Measurements from ENCODE around the gene PRSS48. TPM values are rescaled to one million over a fixed set of nuclear protein-coding genes. Genes with fewer than 3 reads are reported as not detected.

Gene PRSS48
- polyA plus RNA-seq, 1 donor from 2014 or later, result not detected

- Histone ChIP-seq H3K79me2 (replicated peaks; ENCODE audit: insufficient read depth, low read length) (no peaks in the 10 kb centered on the region), H3F3A (ENCODE audit: insufficient read depth, low read length, poor library complexity, severe bottlenecking) (no peaks in the 10 kb centered on the region), H3K36me3 (ENCODE audit: insufficient read depth, low read length) (no peaks in the 10 kb centered on the region), H3K27me3 (ENCODE audit: insufficient read depth, low read depth, low read length) (no peaks in the 10 kb centered on the region), H3K27ac (ENCODE audit: low read length) (no peak overlapping the region), H2AFZ (ENCODE audit: low read depth, low read length) (no peak overlapping the region), H3K4me3 (ENCODE audit: low read length) (no peak overlapping the region), H3K9me2 (ENCODE audit: insufficient read depth, low read length) (no peaks in the 10 kb centered on the region), H3K4me2 (ENCODE audit: low read length) (no peak overlapping the region), H4K20me1 (ENCODE audit: insufficient read depth) (no peaks in the 10 kb centered on the region), H3K9me3 (ENCODE audit: low read length) (no peaks in the 10 kb centered on the region), H3K9ac (ENCODE audit: low read length) (no peak overlapping the region)
- TF ChIP-seq REST (IDR thresholded peaks at IDR 0.05; ENCODE audit: borderline replicate concordance) (no peak), SMC3 (conservative IDR thresholded peaks at IDR 0.05; ENCODE audit: poor library complexity) (no peak), EZH2 (IDR thresholded peaks at IDR 0.05; ENCODE audit: borderline replicate concordance, insufficient read depth, low read length, poor library complexity, severe bottlenecking) (no peak), MXI1 (conservative IDR thresholded peaks at IDR 0.05; ENCODE audit: poor library complexity, severe bottlenecking) (no peak)
Observed at GRCh38 chr4:151314010-151314355, 37.0 kb downstream of the PRSS48 start.

GRCh38 chr4:151314479-151314878 lies 37.5 kb downstream of the PRSS48 start:
- Histone ChIP-seq H3K27me3 (ENCODE audit: insufficient read depth, low read depth, low read length) (no peaks in the 10 kb centered on the region), H3K9me2 (ENCODE audit: insufficient read depth, low read length) (no peaks in the 10 kb centered on the region), H3K9ac (ENCODE audit: low read length) (no peak overlapping the region), H3K79me2 (replicated peaks; ENCODE audit: insufficient read depth, low read length) (no peaks in the 10 kb centered on the region), H2AFZ (ENCODE audit: low read depth, low read length) (no peak overlapping the region), H3K4me3 (ENCODE audit: low read length) (no peak overlapping the region), H3K27ac (ENCODE audit: low read length) (no peak overlapping the region), H3K4me2 (ENCODE audit: low read length) (no peak overlapping the region), H3F3A (ENCODE audit: insufficient read depth, low read length, poor library complexity, severe bottlenecking) (no peaks in the 10 kb centered on the region), H3K9me3 (ENCODE audit: low read length) (no peaks in the 10 kb centered on the region), H4K20me1 (ENCODE audit: insufficient read depth) (no peaks in the 10 kb centered on the region), H3K36me3 (ENCODE audit: insufficient read depth, low read length) (no peaks in the 10 kb centered on the region)
- TF ChIP-seq REST (IDR thresholded peaks at IDR 0.05; ENCODE audit: borderline replicate concordance) (no peak), EP300 (conservative IDR thresholded peaks at IDR 0.05; ENCODE audit: poor library complexity, severe bottlenecking) (no peak), MXI1 (conservative IDR thresholded peaks at IDR 0.05; ENCODE audit: poor library complexity, severe bottlenecking) (no peak), RAD21 (conservative IDR thresholded peaks at IDR 0.05) (no peak), CTCF (IDR thresholded peaks at IDR 0.05; ENCODE audit: poor library complexity, severe bottlenecking) (no peak), TAF1 (IDR thresholded peaks at IDR 0.05; ENCODE audit: low read depth) (no peak), EZH2 (IDR thresholded peaks at IDR 0.05; ENCODE audit: borderline replicate concordance, insufficient read depth, low read length, poor library complexity, severe bottlenecking) (no peak)

Measured in neural cell (in vitro differentiated cells).